GM19351 (cell line): ENCODE results near the gene ZNF302.
"Not testable (repeated sequence)": the region's sequence is repeated elsewhere in the genome, so short reads cannot be mapped to it uniquely, and the experiment has no call there.

ENCODE experiments used
- ATAC-seq: cut with Tn5 transposase; IDR thresholded peaks from one replicate; pipeline ENCODE4 v1.9.1; 2021; ENCODE audit warnings: mild to moderate bottlenecking, moderate library complexity; ENCODE audit not compliant: unreplicated experiment

The ZNF302 gene

GRCh38 chr19:34677386-34678084 lies at the start of gene ZNF302:
Gene ZNF302, plus strand, starts transcription at chr19:34677678. Its CDS starts 1,127 bp downstream, at chr19:34678805.
- ATAC-seq = peak; percentile 86

DNA sequence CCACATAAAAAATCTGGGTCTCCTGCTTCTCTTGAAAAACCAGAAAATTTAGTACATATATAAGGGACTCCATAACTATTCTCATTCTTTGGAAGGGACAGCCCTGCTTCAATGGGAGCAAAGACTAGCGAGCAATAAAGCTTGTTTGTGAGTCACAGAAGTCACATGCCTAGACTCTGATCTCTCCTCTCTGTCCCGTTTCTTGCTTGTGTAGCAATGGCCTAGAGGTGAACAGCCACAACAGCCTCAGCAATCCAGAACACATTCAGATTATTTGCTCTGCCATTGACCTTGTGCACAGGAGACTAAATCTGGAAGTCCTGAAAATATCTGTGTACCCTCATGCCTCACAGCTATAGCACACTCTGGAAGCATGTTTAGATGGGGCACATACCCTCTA lies 43.7 kb upstream of the ZNF302 start:
- ATAC-seq = no peak

- ATAC-seq = no peak
These were observed 37.9 kb upstream of the ZNF302 start for GRCh38 chr19:34639491-34640085.

DNA sequence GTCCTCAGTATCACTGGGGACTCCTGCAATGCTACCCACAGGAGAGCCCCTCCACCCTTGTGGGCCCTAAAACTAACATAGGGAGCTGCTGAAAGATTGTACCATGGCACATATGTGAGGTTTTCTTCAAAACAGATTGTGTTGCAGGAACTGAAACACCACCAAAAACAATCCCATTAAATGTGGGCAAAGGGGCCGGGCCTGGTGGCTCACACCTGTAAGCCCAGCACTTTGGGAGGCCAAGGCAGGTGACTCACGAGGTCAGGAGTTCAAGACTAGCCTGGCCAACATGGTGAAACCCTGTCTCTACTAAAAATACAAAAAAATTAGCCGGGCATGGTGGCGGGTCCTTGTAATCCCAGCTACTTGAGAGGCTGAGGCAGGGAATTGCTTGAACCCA lies 35.2 kb upstream of the ZNF302 start:
- ATAC-seq = no peak

DNA sequence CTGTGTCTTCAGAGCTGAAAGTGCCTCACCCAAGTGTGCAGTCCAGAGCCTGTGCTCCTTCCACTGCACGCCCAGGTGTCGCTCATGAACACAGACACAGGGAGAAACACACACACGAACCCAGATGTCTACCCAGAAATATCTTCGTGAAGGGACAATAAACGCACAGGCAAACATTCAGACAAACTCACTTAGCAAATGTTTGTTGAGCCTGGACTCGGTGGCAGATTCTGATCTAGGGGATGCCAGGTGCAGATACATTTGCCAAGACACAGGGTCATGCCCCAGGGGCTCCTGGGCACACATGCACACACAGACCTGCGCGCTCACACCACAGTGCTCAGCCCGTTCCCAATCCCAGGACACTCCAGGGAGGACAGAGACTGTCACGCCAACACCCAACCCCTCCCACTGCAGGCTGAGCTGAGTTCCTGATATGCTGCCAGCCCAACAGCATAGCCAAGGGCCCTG lies 32.5 kb upstream of the ZNF302 start:
- ATAC-seq = no peak

DNA sequence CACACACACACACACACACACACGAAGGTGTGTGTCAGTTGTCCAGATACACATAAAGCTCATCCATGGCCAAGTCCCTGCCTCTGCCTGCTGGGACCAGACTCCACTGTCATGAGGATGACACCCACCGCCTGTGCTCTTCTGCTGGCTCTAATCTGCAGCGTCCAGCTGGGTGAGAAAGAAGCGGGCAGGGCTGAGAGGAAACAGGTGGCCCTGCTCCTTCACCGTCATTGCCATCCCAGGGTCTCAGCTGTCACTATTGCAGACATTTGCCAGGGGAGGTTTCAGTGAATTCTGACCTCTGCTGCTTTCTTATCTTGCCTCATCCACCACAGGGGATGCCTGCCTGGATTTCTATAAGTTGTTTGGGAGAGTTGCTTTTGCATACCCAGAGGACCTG lies 31.9 kb upstream of the ZNF302 start:
- ATAC-seq = no peak

GRCh38 chr19:34649886-34650543 lies 27.5 kb upstream of the ZNF302 start:
- ATAC-seq = no peak

DNA sequence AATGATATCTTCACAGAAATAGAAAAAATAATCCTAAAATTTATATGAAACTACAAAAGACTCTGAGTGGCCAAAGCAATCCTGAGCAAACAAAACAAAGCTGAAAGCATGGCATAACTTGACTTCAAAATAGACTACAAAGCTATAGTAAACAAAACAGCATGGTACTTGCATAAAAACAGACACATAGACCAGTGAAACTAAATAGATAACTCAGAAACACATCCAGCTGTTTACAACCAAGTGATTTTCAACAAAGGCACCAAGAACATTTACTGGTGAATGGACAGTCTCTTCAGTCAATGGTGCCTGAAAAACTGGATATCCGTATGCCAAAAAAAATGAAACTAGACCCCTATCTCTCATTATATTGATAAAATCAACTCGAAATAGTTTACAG lies 25.7 kb upstream of the ZNF302 start:
- ATAC-seq = no peak

DNA sequence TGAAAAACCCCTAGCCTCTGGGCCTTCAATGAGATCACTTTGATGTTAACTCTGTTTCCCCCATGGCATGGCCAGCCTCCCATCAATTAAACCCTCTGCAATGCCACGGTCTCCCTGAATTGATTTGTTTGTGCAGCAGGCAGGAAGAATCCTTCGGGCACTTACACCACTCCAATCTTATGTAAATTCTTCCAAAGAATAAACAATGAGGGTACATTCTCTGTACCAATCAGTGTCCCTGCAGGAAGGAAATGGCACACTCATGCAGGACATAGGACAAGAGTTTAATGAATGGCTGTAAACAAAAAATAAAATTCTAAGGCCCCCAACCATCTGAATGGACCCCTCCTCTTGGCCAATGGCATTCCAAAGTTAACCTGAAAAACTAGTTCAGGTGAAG lies 22.7 kb upstream of the ZNF302 start:
- no peak for ATAC-seq

GRCh38 chr19:34655651-34656050 lies 21.8 kb upstream of the ZNF302 start:
- ATAC-seq = no peak

DNA sequence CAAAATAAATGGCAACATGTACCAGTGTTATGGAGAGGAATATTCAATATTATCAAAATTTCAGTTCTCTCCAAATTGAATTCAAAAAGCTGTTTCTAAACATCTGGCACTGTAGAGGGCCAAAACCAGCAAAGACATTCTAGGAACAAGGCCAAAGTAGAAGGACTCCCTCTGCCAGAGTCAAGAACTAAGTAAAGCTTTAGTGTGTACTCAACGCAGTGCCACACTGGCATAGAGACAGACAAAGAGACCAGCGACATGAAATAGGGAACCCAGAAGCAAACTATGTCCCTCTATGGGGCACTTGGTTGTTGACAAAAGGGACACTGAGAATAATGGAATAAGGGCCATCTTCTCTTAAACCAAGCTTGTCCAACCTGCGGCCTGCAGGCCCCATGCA lies 16.1 kb upstream of the ZNF302 start:
- ATAC-seq = no peak

- ATAC-seq = no peak
These were observed 14.6 kb upstream of the ZNF302 start for GRCh38 chr19:34662919-34663318.

GRCh38 chr19:34664168-34664567 lies 13.3 kb upstream of the ZNF302 start:
- ATAC-seq = no peak

DNA sequence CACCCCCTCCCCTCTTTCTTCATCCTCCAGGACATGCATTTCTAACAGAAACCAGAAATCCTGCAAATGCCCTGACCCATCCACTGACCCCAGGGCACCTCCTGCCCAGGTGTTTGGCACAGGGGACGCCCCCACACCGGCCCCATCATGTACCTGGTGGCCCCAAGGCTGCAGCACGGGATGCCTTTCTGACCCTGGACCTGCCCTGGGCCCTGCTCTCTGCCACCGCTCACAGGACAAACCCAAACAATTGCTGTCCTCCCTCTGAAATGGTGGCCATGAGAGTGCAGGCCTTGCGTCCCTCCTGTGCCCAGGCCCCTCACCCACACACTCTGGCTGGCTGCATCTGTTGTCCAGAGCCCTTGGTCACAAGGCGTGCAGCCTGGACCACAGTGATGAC lies 12.6 kb upstream of the ZNF302 start:
- no peak for ATAC-seq

DNA sequence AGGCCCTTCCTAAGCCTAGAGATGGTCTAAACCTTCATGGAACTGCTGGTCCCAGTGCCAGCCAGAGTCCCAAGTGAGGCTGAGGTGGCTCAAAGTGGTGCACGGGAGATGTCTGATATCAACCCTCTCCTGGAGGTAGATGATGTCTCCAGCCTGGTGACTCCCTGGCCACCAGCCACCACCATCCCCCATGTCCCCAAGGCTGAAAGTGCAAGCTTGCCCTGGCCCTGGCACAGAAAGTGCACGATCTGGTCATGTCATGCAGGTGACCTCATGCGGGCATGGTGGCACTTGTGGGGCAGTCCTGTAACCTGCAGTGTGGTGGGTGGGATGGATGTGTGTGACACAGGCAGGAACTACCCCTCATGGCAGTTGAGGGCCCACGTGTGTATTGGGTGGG lies 12.2 kb upstream of the ZNF302 start:
- ATAC-seq = not testable (repeated sequence)

- ATAC-seq = no peak
These were observed 11.1 kb upstream of the ZNF302 start for GRCh38 chr19:34666200-34666957.

- no peak for ATAC-seq
These were observed 10.6 kb upstream of the ZNF302 start for GRCh38 chr19:34666958-34667265.

GRCh38 chr19:34667349-34668076 lies 10.0 kb upstream of the ZNF302 start:
- ATAC-seq = no peak

- not testable (repeated sequence) for ATAC-seq
These were observed 9.3 kb upstream of the ZNF302 start for GRCh38 chr19:34668077-34668689.

GRCh38 chr19:34668690-34669089 lies 8.8 kb upstream of the ZNF302 start:
- ATAC-seq = not testable (repeated sequence)
